Liver (tissue), 3 donors: Measurements from ENCODE around the gene LATS2.

Experiments
- EGR1 ChIP-seq, 2 donors: IDR thresholded peaks; 2 replicates each; pipeline ENCODE4 v1.6.1; 2016 to 2018; ENCODE audit warnings: antibody characterized with exemption in 2 of 2, low read depth in 2 of 2
- FOXA1 ChIP-seq: IDR thresholded peaks from 2 replicates; pipeline ENCODE4 v1.6.1; 2016; ENCODE audit warnings: antibody characterized with exemption
- HNF4G ChIP-seq: IDR thresholded peaks from 2 replicates; pipeline ENCODE4 v1.6.1; 2016; ENCODE audit warnings: antibody characterized with exemption
- JUND ChIP-seq, 2 donors: IDR thresholded peaks; 2 replicates each; pipeline ENCODE4 v1.6.1; 2016; ENCODE audit warnings: antibody characterized with exemption in 2 of 2
- RAD21 ChIP-seq, 2 donors: IDR thresholded peaks; 2 replicates each; pipeline ENCODE4 v1.6.1; 2016; ENCODE audit warnings: antibody characterized with exemption in 2 of 2, mild to moderate bottlenecking in 2 of 2
- RXRA ChIP-seq, 2 donors: IDR thresholded peaks; 2 replicates each; pipeline ENCODE4 v1.6.1; 2017 to 2018; ENCODE audit warnings: antibody characterized with exemption in 2 of 2, mild to moderate bottlenecking in 1 of 2
- TAF1 ChIP-seq: conservative IDR thresholded peaks from 2 replicates; pipeline ENCODE4 v1.6.1; 2016; ENCODE audit warnings: antibody characterized with exemption, mild to moderate bottlenecking
- YY1 ChIP-seq: IDR thresholded peaks from 2 replicates; pipeline ENCODE4 v1.6.1; 2016; ENCODE audit warnings: antibody characterized with exemption, mild to moderate bottlenecking
- TF ChIP-seq, protein P1 (sequence below): fragments of 150-350 bp; IDR thresholded peaks from 2 replicates; pipeline ENCODE4 v1.5.1; 2017; ENCODE audit warnings: improper control_type of control experiment, low read depth, low read length; ENCODE audit not compliant: missing input control
- TF ChIP-seq, protein P2 (sequence below): IDR thresholded peaks from 2 replicates; pipeline ENCODE4 v1.6.1; 2016; ENCODE audit warnings: antibody characterized with exemption
- TF ChIP-seq, protein P3 (sequence below): IDR thresholded peaks from 2 replicates; pipeline ENCODE4 v1.6.1; 2016; ENCODE audit warnings: antibody characterized with exemption, mild to moderate bottlenecking
- TF ChIP-seq, protein P4 (sequence below): IDR thresholded peaks from 2 replicates; pipeline ENCODE4 v1.6.1; 2016; ENCODE audit warnings: antibody characterized with exemption
- donor health status: healthy.
- donor health status: healthy.

DNA sequence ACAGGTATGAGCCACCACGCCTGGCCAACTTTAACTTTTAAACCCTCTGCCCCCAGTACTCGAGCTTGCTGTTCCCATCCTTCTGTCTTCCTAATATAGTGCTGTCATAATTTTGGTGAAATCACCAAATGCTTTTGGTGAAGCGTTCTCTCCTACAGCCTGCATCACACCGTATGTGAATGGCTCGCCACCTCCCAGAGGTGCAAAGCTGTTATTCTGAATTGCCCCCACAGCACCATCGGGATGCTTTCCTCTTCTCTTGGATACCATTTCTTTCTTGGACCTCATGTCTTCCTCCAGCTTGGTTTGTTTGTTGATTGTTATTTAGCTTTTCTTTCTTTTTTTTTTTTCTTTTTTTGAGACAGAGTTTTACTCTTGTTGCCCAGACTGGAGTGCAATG, 105.9 kb downstream of the LATS2 start:
- TF ChIP-seq FOXA1 (no peak), YY1 (no peak), EGR1 (IDR thresholded peaks at IDR 0.05; ENCODE audit: low read depth in 2 of 2) (no peak), RAD21 (IDR thresholded peaks at IDR 0.05) (no peak), HNF4G (no peak), TAF1 (no peak), JUND (IDR thresholded peaks at IDR 0.05) (no peak), RXRA (IDR thresholded peaks at IDR 0.05) (no peak)
- TF ChIP-seq, protein P1, sequence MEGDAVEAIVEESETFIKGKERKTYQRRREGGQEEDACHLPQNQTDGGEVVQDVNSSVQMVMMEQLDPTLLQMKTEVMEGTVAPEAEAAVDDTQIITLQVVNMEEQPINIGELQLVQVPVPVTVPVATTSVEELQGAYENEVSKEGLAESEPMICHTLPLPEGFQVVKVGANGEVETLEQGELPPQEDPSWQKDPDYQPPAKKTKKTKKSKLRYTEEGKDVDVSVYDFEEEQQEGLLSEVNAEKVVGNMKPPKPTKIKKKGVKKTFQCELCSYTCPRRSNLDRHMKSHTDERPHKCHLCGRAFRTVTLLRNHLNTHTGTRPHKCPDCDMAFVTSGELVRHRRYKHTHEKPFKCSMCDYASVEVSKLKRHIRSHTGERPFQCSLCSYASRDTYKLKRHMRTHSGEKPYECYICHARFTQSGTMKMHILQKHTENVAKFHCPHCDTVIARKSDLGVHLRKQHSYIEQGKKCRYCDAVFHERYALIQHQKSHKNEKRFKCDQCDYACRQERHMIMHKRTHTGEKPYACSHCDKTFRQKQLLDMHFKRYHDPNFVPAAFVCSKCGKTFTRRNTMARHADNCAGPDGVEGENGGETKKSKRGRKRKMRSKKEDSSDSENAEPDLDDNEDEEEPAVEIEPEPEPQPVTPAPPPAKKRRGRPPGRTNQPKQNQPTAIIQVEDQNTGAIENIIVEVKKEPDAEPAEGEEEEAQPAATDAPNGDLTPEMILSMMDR = no peak
- TF ChIP-seq, protein P2, sequence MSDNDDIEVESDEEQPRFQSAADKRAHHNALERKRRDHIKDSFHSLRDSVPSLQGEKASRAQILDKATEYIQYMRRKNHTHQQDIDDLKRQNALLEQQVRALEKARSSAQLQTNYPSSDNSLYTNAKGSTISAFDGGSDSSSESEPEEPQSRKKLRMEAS = no peak
- TF ChIP-seq, protein P3, sequence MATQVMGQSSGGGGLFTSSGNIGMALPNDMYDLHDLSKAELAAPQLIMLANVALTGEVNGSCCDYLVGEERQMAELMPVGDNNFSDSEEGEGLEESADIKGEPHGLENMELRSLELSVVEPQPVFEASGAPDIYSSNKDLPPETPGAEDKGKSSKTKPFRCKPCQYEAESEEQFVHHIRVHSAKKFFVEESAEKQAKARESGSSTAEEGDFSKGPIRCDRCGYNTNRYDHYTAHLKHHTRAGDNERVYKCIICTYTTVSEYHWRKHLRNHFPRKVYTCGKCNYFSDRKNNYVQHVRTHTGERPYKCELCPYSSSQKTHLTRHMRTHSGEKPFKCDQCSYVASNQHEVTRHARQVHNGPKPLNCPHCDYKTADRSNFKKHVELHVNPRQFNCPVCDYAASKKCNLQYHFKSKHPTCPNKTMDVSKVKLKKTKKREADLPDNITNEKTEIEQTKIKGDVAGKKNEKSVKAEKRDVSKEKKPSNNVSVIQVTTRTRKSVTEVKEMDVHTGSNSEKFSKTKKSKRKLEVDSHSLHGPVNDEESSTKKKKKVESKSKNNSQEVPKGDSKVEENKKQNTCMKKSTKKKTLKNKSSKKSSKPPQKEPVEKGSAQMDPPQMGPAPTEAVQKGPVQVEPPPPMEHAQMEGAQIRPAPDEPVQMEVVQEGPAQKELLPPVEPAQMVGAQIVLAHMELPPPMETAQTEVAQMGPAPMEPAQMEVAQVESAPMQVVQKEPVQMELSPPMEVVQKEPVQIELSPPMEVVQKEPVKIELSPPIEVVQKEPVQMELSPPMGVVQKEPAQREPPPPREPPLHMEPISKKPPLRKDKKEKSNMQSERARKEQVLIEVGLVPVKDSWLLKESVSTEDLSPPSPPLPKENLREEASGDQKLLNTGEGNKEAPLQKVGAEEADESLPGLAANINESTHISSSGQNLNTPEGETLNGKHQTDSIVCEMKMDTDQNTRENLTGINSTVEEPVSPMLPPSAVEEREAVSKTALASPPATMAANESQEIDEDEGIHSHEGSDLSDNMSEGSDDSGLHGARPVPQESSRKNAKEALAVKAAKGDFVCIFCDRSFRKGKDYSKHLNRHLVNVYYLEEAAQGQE = no peak
- TF ChIP-seq, protein P4, sequence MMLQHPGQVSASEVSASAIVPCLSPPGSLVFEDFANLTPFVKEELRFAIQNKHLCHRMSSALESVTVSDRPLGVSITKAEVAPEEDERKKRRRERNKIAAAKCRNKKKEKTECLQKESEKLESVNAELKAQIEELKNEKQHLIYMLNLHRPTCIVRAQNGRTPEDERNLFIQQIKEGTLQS = no peak
